BE2C (cell line): ENCODE results near the gene MAST3.

Experiments used
- DNase-seq: peaks from one replicate; pipeline ENCODE4 v3.0.0-alpha.2; 2020
- H3K27me3 ChIP-seq: fragments of 250-450 bp; sonication (Bioruptor Pico); 2 replicates; pipeline ENCODE4 v1.5.1; 2020; ENCODE audit warnings: mild to moderate bottlenecking
- H3K36me3 ChIP-seq: fragments of 250-450 bp; sonication (Bioruptor Pico); 2 replicates; pipeline ENCODE4 v1.5.1; 2020; ENCODE audit warnings: mild to moderate bottlenecking
- H3K4me1 ChIP-seq: fragments of 250-450 bp; sonication (Bioruptor Pico); 2 replicates; pipeline ENCODE4 v1.5.1; 2020
- H3K4me3 ChIP-seq: 2 replicates; pipeline ENCODE4 v1.5.1; 2011; ENCODE audit warnings: low read depth, low read length
- H3K9me3 ChIP-seq: fragments of 250-450 bp; sonication (Bioruptor Pico); 2 replicates; pipeline ENCODE4 v1.5.1; 2020
- TF ChIP-seq, protein P1 (sequence below): IDR thresholded peaks from 2 replicates; pipeline ENCODE4 v1.5.1; 2012; ENCODE audit warnings: mild to moderate bottlenecking, low read depth, low read length

MAST3 gene

DNA sequence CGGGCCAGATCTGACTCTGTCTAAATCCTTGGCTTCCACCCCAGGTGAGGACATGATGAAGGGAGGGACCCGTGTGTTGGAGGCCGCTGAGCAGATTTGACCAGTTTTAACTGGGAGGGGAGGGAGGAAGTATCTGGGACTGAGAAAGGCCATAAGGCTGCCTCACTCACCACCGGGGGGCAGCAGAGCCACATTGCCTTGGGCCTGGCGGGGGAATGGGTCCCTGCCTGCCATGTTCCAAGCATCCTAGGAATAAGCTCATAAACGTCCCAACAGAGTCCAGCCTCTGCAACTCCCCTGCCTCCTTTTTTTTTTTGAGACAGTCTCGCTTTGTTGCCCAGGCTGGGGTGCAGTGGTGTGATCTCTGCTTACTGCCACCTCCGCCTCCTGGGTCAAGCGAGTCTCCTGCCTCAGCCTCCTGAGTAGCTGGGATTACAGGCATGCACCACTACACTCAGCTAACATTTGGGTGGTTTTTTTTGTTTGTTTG lies 15.5 kb downstream of the MAST3 start:
- H3K9me3 ChIP-seq: no peaks in the 10 kb centered on the region
- peaks cover 4% of the 10 kb centered on the region; the same call in 1 of the 2 replicates for H3K4me1 ChIP-seq
- TF ChIP-seq, protein P1, sequence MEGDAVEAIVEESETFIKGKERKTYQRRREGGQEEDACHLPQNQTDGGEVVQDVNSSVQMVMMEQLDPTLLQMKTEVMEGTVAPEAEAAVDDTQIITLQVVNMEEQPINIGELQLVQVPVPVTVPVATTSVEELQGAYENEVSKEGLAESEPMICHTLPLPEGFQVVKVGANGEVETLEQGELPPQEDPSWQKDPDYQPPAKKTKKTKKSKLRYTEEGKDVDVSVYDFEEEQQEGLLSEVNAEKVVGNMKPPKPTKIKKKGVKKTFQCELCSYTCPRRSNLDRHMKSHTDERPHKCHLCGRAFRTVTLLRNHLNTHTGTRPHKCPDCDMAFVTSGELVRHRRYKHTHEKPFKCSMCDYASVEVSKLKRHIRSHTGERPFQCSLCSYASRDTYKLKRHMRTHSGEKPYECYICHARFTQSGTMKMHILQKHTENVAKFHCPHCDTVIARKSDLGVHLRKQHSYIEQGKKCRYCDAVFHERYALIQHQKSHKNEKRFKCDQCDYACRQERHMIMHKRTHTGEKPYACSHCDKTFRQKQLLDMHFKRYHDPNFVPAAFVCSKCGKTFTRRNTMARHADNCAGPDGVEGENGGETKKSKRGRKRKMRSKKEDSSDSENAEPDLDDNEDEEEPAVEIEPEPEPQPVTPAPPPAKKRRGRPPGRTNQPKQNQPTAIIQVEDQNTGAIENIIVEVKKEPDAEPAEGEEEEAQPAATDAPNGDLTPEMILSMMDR: peak; percentile 97
- H3K27me3 ChIP-seq: peaks cover 9% of the 10 kb centered on the region; the same call in 1 of the 2 replicates
- peak; percentile 92 for DNase-seq
- H3K4me3 ChIP-seq: no peak overlapping the region
- no peaks in the 10 kb centered on the region for H3K36me3 ChIP-seq

DNA sequence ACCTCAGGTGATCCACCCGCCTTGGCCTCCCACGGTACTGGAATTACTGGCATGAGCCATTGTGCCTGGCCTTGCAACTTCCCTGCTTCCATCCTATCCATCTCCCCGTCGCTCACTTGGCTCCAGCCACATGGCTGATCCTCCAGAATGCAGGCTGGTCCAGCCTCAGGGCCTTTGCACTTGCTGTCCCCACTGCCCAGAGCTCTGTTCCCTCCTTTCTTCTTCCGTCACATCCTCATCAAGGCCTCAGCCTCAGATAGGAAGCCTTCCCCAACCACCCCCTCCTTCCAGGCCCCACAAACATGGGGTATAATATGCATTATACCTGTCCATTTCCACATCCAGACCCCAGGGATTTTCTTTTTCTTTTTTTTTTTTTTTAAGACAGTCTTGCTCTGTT lies 16.2 kb downstream of the MAST3 start:
- Histone ChIP-seq H3K4me3 (no peak overlapping the region), H3K9me3 (no peaks in the 10 kb centered on the region), H3K4me1 (peaks cover 4% of the 10 kb centered on the region; the same call in 1 of the 2 replicates), H3K27me3 (peaks cover 9% of the 10 kb centered on the region; the same call in 1 of the 2 replicates), H3K36me3 (no peaks in the 10 kb centered on the region)
- TF ChIP-seq, protein P1: no peak
- DNase-seq: no peak

DNA sequence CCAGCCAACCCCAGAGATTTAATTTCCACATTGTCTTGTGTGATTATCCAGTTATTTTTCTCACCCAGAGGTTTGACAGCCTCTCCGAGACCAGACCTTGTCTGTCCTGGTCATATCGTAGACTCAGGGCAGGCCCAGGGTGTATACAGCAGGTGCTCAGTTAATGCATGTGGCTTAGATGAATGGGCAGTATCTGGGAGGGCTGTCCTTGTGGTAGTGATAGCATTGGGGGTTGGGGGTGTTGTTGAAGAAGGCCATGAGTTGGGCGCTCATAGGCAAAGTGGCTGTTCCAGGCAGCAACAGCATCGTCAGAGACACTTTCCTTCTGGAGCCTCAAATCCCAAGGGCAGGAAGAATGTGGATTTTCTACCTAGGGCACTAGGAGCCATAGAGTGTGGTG lies 16.9 kb downstream of the MAST3 start:
- peaks cover 9% of the 10 kb centered on the region; the same call in 1 of the 2 replicates for H3K27me3 ChIP-seq
- peaks cover 4% of the 10 kb centered on the region; the same call in 1 of the 2 replicates for H3K4me1 ChIP-seq
- no peaks in the 10 kb centered on the region for H3K36me3 ChIP-seq
- DNase-seq: no peak
- H3K4me3 ChIP-seq: no peak overlapping the region
- TF ChIP-seq, protein P1: no peak
- H3K9me3 ChIP-seq: no peaks in the 10 kb centered on the region

DNA sequence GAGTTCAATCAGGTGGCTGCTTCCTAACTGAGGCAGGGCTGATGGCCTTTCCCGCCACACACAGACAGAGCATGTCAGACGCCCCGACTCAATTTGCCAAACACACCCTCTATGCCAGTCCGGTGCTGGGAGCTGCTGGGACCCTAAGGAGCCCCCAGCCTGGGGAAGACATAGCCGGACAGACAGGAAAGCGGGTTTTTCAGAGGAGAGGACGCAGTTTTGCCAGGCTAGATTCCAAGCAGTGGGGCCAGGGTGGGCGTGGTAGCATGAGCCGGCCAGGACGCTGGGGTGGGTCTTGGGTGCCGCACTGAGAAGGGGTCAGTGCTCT lies 19.8 kb downstream of the MAST3 start:
- Histone ChIP-seq H3K4me1 (peaks cover 4% of the 10 kb centered on the region; the same call in 1 of the 2 replicates), H3K4me3 (peak overlapping the region; percentile 44), H3K36me3 (no peaks in the 10 kb centered on the region), H3K27me3 (no peaks in the 10 kb centered on the region), H3K9me3 (no peaks in the 10 kb centered on the region)
- no peak for DNase-seq
- TF ChIP-seq, protein P1: no peak

DNA sequence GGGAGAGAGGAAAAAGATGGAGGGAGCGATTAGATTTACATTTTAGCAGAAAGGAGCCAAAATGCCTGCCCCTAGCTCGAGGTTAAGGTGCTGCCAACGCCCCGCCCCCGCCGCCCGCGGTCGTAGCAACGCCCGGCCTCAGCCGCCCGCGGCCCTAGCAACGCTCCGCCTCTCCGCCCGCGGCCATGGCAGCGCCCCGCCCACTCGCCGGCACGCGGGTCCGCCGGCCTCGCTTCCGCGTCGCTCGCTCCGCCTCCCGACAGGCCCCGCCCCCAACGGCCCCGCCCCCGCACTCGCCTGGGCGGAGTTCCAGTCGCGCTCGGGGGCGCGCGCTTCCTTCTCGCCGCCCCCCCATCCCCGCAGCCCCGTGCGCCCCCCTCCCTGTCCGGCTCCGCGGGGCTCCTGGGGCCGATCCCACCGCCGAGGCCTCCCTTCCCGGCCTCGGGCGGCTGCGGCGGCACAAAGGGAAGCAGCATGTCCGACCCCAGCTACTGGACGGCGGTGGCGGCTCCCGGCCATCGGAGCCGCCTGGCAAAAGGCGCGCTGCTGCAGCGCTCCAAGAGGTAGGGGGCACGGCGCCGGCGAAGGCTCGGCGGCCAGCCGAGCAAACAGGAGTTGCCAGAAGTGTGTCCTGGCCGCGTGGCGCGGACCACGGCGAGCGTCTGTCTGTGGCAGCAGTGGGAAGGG lies 20.3 kb downstream of the MAST3 start:
- Histone ChIP-seq H3K9me3 (no peaks in the 10 kb centered on the region), H3K4me1 (peaks cover 4% of the 10 kb centered on the region; the same call in 1 of the 2 replicates), H3K4me3 (peak overlapping the region; percentile 56), H3K36me3 (no peaks in the 10 kb centered on the region), H3K27me3 (no peaks in the 10 kb centered on the region)
- TF ChIP-seq, protein P1: no peak
- DNase-seq: peak; percentile 94

DNA sequence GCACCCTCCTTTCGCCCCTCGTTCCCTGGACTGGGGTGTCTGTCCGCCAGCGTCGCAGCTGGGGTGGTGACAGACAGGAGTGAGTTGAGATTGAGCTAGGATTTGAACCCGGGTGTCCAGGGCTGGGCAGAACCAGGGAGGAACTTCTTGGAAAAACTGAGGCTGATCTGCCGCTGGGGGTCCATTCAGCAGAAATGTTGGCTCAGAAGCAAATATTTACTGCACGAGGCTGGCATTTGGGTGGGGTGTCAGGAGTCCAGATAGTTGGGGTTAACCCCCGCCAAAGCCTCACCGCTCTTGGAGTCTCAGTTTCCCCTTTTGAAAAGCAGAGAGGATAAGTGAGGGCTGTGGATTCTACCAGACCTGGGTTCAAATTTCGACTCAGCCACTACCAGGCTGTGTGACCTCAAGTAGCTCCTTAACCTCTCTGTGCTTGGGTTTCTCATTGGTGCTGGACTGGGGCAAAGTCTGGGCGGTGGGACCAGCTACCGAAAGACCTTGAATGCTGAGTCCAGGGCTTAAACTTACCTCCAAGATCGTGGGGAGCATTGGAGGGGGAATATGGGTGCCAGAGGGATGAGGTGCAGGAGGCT lies 20.9 kb downstream of the MAST3 start:
- H3K9me3 ChIP-seq: no peaks in the 10 kb centered on the region
- TF ChIP-seq, protein P1: no peak
- H3K4me3 ChIP-seq: peak overlapping the region; percentile 56
- H3K4me1 ChIP-seq: peaks cover 4% of the 10 kb centered on the region; the same call in 1 of the 2 replicates
- DNase-seq: no peak
- H3K27me3 ChIP-seq: no peaks in the 10 kb centered on the region
- H3K36me3 ChIP-seq: no peaks in the 10 kb centered on the region
